ENCODE data around the gene RPS17.

DNA sequence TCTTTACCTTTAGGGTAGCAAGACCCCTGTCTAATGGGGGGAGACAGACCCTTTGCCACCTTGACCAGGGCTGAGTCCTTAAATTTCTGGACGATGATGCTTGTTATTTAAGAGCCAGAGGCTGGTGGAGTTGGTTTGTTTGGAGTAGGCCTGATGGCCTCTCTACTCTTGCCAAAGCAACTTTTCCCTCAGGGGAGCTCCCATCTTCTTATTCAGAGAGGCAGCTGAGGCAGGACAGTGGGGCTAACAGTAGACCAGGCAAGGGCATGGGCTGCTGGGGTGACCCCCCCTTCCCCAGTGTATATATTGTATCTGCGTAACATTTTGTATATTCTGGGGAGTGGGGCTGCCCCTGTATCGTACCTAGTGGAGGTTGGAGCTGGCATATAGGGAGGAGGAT, 10.3 kb downstream of the RPS17 start:
- no peak for TF ChIP-seq POLR2A (IDR thresholded peaks at IDR 0.05; ENCODE audit: low read length)
- no peak for TF ChIP-seq GATA1 (IDR thresholded peaks at IDR 0.05; ENCODE audit: low read depth, low read length)

Measured in erythroblast (primary cell).